HG02678 (cell line): ENCODE results near the gene MUC20.
"Not testable (repeated sequence)": the region's sequence is repeated elsewhere in the genome, so short reads cannot be mapped to it uniquely, and the experiment has no call there.

ENCODE experiments used
- ATAC-seq: cut with Tn5 transposase; IDR thresholded peaks from one replicate; pipeline ENCODE4 v1.9.1; 2021; ENCODE audit warnings: mild to moderate bottlenecking, moderate library complexity; ENCODE audit not compliant: unreplicated experiment

The MUC20 gene

GRCh38 chr3:195710126-195710905, 10.5 kb upstream of the MUC20 start:
- ATAC-seq, result not testable (repeated sequence)

- not testable (repeated sequence) for ATAC-seq
These were observed 9.5 kb upstream of the MUC20 start for GRCh38 chr3:195711091-195711812.

GRCh38 chr3:195711813-195712534, 8.8 kb upstream of the MUC20 start:
- ATAC-seq, result no peak

GRCh38 chr3:195712535-195712910, 8.3 kb upstream of the MUC20 start:
- not testable (repeated sequence) for ATAC-seq

GRCh38 chr3:195713150-195713549, 7.6 kb upstream of the MUC20 start:
- ATAC-seq, result not testable (repeated sequence)

- ATAC-seq, result no peak
These were observed 6.3 kb upstream of the MUC20 start for GRCh38 chr3:195714380-195715011.

- ATAC-seq, result no peak
These were observed 5.6 kb upstream of the MUC20 start for GRCh38 chr3:195715134-195715533.

- ATAC-seq, result no peak
These were observed 5.1 kb upstream of the MUC20 start for GRCh38 chr3:195715583-195716266.

GRCh38 chr3:195717416-195717815, 3.4 kb upstream of the MUC20 start:
- ATAC-seq, result no peak

- no peak for ATAC-seq
These were observed 2.8 kb upstream of the MUC20 start for GRCh38 chr3:195717852-195718476.

- ATAC-seq, result no peak
These were observed 2.2 kb upstream of the MUC20 start for GRCh38 chr3:195718477-195718984.

GRCh38 chr3:195719514-195720254, 1.1 kb upstream of the MUC20 start:
- ATAC-seq, result not testable (repeated sequence)

GRCh38 chr3:195722139-195722995, 1.6 kb downstream of the MUC20 start:
- ATAC-seq, result not testable (repeated sequence)

- not testable (repeated sequence) for ATAC-seq
These were observed 2.2 kb downstream of the MUC20 start for GRCh38 chr3:195722996-195723345.

GRCh38 chr3:195724363-195724762, 3.6 kb downstream of the MUC20 start:
- not testable (repeated sequence) for ATAC-seq

GRCh38 chr3:195725916-195726740, 5.3 kb downstream of the MUC20 start:
- ATAC-seq, result not testable (repeated sequence)

GRCh38 chr3:195727606-195728195, 6.9 kb downstream of the MUC20 start:
- no peak for ATAC-seq
